NB4 (cell line): ENCODE measurements around the gene KPTN.

Source experiments
- POLR2A ChIP-seq: IDR thresholded peaks from 2 replicates; pipeline ENCODE4 v1.6.1; 2011; ENCODE audit warnings: mild to moderate bottlenecking; ENCODE audit not compliant: insufficient read length; ENCODE audit errors: extremely low read depth
- TF ChIP-seq, protein P1 (sequence below): IDR thresholded peaks from one replicate; pipeline ENCODE4 v1.5.1; 2012; ENCODE audit warnings: low read depth, low read length
- TF ChIP-seq, protein P2 (sequence below): IDR thresholded peaks from 2 replicates; pipeline ENCODE4 v1.6.1; 2011; ENCODE audit warnings: low read depth, low read length

DNA sequence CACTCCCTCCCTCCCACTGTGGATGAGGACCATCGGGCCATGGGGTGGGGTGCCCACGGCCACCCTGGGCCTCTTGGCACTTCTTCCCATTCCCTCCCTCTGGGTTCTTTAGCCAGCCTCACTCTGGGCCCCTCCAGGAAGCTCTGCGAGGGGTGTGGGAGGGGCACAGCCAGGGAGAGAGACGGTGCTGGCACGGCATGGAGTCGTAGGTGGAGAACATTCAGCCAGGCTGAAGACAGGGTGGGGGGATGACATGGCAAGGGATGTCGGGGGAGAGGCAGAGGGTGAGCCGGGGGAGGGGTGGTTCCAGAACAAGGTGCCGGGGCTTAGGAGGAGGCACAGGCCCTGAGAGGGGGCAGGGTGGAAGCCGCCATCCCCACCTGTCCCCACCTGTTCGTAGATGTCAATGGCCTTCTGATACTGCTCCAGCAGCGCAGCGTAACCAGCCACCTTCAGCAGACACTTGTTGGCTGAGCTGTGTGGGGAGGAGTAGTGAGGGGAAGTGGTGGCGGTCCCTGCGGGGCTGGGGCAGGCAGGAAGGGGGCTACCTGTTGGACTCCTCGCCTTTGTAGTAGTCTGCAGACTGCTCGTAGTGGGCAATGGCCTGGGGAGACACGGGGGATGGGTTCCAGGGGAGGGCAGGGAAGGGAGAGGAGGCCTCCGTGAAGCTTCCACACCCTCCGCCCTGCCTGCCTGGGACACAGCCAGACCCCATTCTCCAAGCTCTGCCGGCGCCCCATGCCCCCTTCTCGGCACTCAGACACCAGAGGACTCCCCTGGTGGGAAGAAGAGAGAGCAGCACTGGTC, 8.8 kb upstream of the KPTN start:
- TF ChIP-seq, protein P1, sequence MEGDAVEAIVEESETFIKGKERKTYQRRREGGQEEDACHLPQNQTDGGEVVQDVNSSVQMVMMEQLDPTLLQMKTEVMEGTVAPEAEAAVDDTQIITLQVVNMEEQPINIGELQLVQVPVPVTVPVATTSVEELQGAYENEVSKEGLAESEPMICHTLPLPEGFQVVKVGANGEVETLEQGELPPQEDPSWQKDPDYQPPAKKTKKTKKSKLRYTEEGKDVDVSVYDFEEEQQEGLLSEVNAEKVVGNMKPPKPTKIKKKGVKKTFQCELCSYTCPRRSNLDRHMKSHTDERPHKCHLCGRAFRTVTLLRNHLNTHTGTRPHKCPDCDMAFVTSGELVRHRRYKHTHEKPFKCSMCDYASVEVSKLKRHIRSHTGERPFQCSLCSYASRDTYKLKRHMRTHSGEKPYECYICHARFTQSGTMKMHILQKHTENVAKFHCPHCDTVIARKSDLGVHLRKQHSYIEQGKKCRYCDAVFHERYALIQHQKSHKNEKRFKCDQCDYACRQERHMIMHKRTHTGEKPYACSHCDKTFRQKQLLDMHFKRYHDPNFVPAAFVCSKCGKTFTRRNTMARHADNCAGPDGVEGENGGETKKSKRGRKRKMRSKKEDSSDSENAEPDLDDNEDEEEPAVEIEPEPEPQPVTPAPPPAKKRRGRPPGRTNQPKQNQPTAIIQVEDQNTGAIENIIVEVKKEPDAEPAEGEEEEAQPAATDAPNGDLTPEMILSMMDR = no peak
- TF ChIP-seq, protein P2, sequence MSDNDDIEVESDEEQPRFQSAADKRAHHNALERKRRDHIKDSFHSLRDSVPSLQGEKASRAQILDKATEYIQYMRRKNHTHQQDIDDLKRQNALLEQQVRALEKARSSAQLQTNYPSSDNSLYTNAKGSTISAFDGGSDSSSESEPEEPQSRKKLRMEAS = no peak
- no peak for TF ChIP-seq POLR2A
